ENCODE measurements around the gene MARK2.

MARK2 gene

GRCh38 chr11:63920126-63920938 lies 81.4 kb downstream of the MARK2 start:
- H3K9me3 ChIP-seq (ENCODE audit: control insufficient read depth, insufficient read depth, low read length) = no peaks in the 10 kb centered on the region
- no peaks in the 10 kb centered on the region for H3K9me2 ChIP-seq (replicated peaks; ENCODE audit: control insufficient read depth, low read length)
- H3K36me3 ChIP-seq (ENCODE audit: control insufficient read depth, low read length) = no peaks in the 10 kb centered on the region
- H3K4me3 ChIP-seq (ENCODE audit: low read length) = no peak overlapping the region
- no peaks in the 10 kb centered on the region for H4K20me1 ChIP-seq (ENCODE audit: control insufficient read depth, insufficient read depth, low read depth, low read length)
- H3K4me2 ChIP-seq (ENCODE audit: low read length) = no peak overlapping the region
- H3K79me2 ChIP-seq (ENCODE audit: control insufficient read depth, low read length) = no peaks in the 10 kb centered on the region
- H3F3A ChIP-seq (ENCODE audit: control insufficient read depth, insufficient read depth) = peaks cover 3% of the 10 kb centered on the region; the same call in 1 of the 2 replicates
- H3K27me3 ChIP-seq (ENCODE audit: control insufficient read depth, low read length) = peaks cover 62% of the 10 kb centered on the region
- no peak for TF ChIP-seq CTCF (IDR thresholded peaks at IDR 0.05; ENCODE audit: low read depth, low read length, poor library complexity, severe bottlenecking)
- no peak for TF ChIP-seq EZH2phosphoT487 (IDR thresholded peaks at IDR 0.05; ENCODE audit: borderline replicate concordance, low read length)
- peaks cover 38% of the 10 kb centered on the region for H3K4me1 ChIP-seq (ENCODE audit: control insufficient read depth, low read length)
- H3K27ac ChIP-seq (ENCODE audit: low read depth, low read length) = no peak overlapping the region

GRCh38 chr11:63920939-63921417 lies 82.1 kb downstream of the MARK2 start:
- peaks cover 36% of the 10 kb centered on the region for H3K4me1 ChIP-seq (ENCODE audit: control insufficient read depth, low read length)
- no peaks in the 10 kb centered on the region for H4K20me1 ChIP-seq (ENCODE audit: control insufficient read depth, insufficient read depth, low read depth, low read length)
- no peak overlapping the region for H3K4me3 ChIP-seq (ENCODE audit: low read length)
- H3K4me2 ChIP-seq (ENCODE audit: low read length) = no peak overlapping the region
- TF ChIP-seq EZH2phosphoT487 (IDR thresholded peaks at IDR 0.05; ENCODE audit: borderline replicate concordance, low read length) (no peak), CTCF (IDR thresholded peaks at IDR 0.05; ENCODE audit: low read depth, low read length, poor library complexity, severe bottlenecking) (peak; percentile 98)
- H3F3A ChIP-seq (ENCODE audit: control insufficient read depth, insufficient read depth) = peaks cover 3% of the 10 kb centered on the region; the same call in 1 of the 2 replicates
- no peaks in the 10 kb centered on the region for H3K9me2 ChIP-seq (replicated peaks; ENCODE audit: control insufficient read depth, low read length)
- H3K9me3 ChIP-seq (ENCODE audit: control insufficient read depth, insufficient read depth, low read length) = no peaks in the 10 kb centered on the region
- no peak overlapping the region for H3K27ac ChIP-seq (ENCODE audit: low read depth, low read length)
- H3K36me3 ChIP-seq (ENCODE audit: control insufficient read depth, low read length) = no peaks in the 10 kb centered on the region
- peaks cover 59% of the 10 kb centered on the region for H3K27me3 ChIP-seq (ENCODE audit: control insufficient read depth, low read length)
- H3K79me2 ChIP-seq (ENCODE audit: control insufficient read depth, low read length) = no peaks in the 10 kb centered on the region

GRCh38 chr11:63922673-63923192 lies 83.8 kb downstream of the MARK2 start:
- H3K36me3 ChIP-seq (ENCODE audit: control insufficient read depth, low read length) = no peaks in the 10 kb centered on the region
- H3K4me2 ChIP-seq (ENCODE audit: low read length) = no peak overlapping the region
- peaks cover 47% of the 10 kb centered on the region for H3K27me3 ChIP-seq (ENCODE audit: control insufficient read depth, low read length)
- no peak overlapping the region for H3K27ac ChIP-seq (ENCODE audit: low read depth, low read length)
- H3K9me3 ChIP-seq (ENCODE audit: control insufficient read depth, insufficient read depth, low read length) = no peaks in the 10 kb centered on the region
- H3K9me2 ChIP-seq (replicated peaks; ENCODE audit: control insufficient read depth, low read length) = no peaks in the 10 kb centered on the region
- H4K20me1 ChIP-seq (ENCODE audit: control insufficient read depth, insufficient read depth, low read depth, low read length) = no peaks in the 10 kb centered on the region
- peaks cover 3% of the 10 kb centered on the region; the same call in 1 of the 2 replicates for H3F3A ChIP-seq (ENCODE audit: control insufficient read depth, insufficient read depth)
- TF ChIP-seq EZH2phosphoT487 (IDR thresholded peaks at IDR 0.05; ENCODE audit: borderline replicate concordance, low read length) = no peak
- no peak for TF ChIP-seq CTCF (IDR thresholded peaks at IDR 0.05; ENCODE audit: low read depth, low read length, poor library complexity, severe bottlenecking)
- no peaks in the 10 kb centered on the region for H3K79me2 ChIP-seq (ENCODE audit: control insufficient read depth, low read length)
- peaks cover 23% of the 10 kb centered on the region for H3K4me1 ChIP-seq (ENCODE audit: control insufficient read depth, low read length)
- H3K4me3 ChIP-seq (ENCODE audit: low read length) = no peak overlapping the region

Data from DOHH2 (cell line).